Activated CD4-positive, alpha-beta T cell treated with anti-CD3 and anti-CD28 coated beads, Interleukin-2, amount 50 U/mL, for 1 hour (primary cell): Measurements from ENCODE around the gene SLC37A1.
"Not testable (repeated sequence)": the region's sequence is repeated elsewhere in the genome, so short reads cannot be mapped to it uniquely, and the experiment has no call there.

Experiments used
- DNase-seq: peaks from one replicate; pipeline ENCODE4 v3.0.0-alpha.2; 2020

SLC37A1 gene

GRCh38 chr21:42513151-42513984 is at the start of gene SLC37A1:
TSS of gene SLC37A1 (plus strand) at chr21:42513852. CDS start at chr21:42518455, 4,603 bp downstream.
- peak; percentile 31 for DNase-seq

- DNase-seq, result peak; percentile 56
Observed at GRCh38 chr21:42463861-42464515, 49.7 kb upstream of the SLC37A1 start.

- no peak for DNase-seq
Observed at GRCh38 chr21:42465008-42465802, 48.4 kb upstream of the SLC37A1 start.

GRCh38 chr21:42465803-42466127 is 47.9 kb upstream of the SLC37A1 start:
- DNase-seq, result no peak

GRCh38 chr21:42466700-42467099 is 47.0 kb upstream of the SLC37A1 start:
- no peak for DNase-seq

GRCh38 chr21:42467140-42467983 is 46.3 kb upstream of the SLC37A1 start:
- DNase-seq, result no peak

GRCh38 chr21:42468491-42469131 is 45.0 kb upstream of the SLC37A1 start:
- DNase-seq, result no peak

GRCh38 chr21:42469272-42469671 is 44.4 kb upstream of the SLC37A1 start:
- no peak for DNase-seq

- DNase-seq, result not testable (repeated sequence)
Observed at GRCh38 chr21:42469726-42470125, 43.9 kb upstream of the SLC37A1 start.

- no peak for DNase-seq
Observed at GRCh38 chr21:42471206-42471605, 42.4 kb upstream of the SLC37A1 start.

- DNase-seq, result no peak
Observed at GRCh38 chr21:42471716-42472330, 41.8 kb upstream of the SLC37A1 start.

- no peak for DNase-seq
Observed at GRCh38 chr21:42472521-42472920, 41.1 kb upstream of the SLC37A1 start.

- no peak for DNase-seq
Observed at GRCh38 chr21:42473498-42474042, 40.1 kb upstream of the SLC37A1 start.

- no peak for DNase-seq
Observed at GRCh38 chr21:42474043-42474831, 39.4 kb upstream of the SLC37A1 start.

- DNase-seq, result no peak
Observed at GRCh38 chr21:42475036-42475435, 38.6 kb upstream of the SLC37A1 start.

GRCh38 chr21:42475526-42476387 is 37.9 kb upstream of the SLC37A1 start:
- DNase-seq, result no peak

GRCh38 chr21:42476388-42477331 is 37.0 kb upstream of the SLC37A1 start:
- DNase-seq, result no peak

- no peak for DNase-seq
Observed at GRCh38 chr21:42478504-42478903, 35.1 kb upstream of the SLC37A1 start.
